HepG2 (cell line): ENCODE results near the gene CAPN15. TPM values are rescaled to one million over a fixed set of nuclear protein-coding genes. Genes with fewer than 3 reads are reported as not detected.

Source experiments
- ATF3 ChIP-seq: sonication (generic); formaldehyde crosslinking; IDR thresholded peaks from 2 replicates; pipeline ENCODE4 v1.4.0; 2020; ENCODE audit warnings: missing genetic modification reagents
- BRCA1 ChIP-seq: sonication (generic); formaldehyde crosslinking; IDR thresholded peaks from 2 replicates; pipeline ENCODE4 v1.4.0; 2020; ENCODE audit warnings: missing genetic modification reagents
- GABPB1 ChIP-seq: IDR thresholded peaks from 2 replicates; pipeline ENCODE4 v1.6.1; 2016; ENCODE audit warnings: mild to moderate bottlenecking, missing genetic modification reagents, moderate library complexity, missing compliant biosample characterization
- HIC2 ChIP-seq: sonication (generic); formaldehyde crosslinking; IDR thresholded peaks from 2 replicates; pipeline ENCODE4 v1.9.0; 2022; ENCODE audit warnings: low read depth, missing genetic modification reagents
- MEIS2 ChIP-seq: sonication (generic); formaldehyde crosslinking; IDR thresholded peaks from 2 replicates; pipeline ENCODE4 v1.9.0; 2021; ENCODE audit warnings: mild to moderate bottlenecking, missing genetic modification reagents
- PBX2 ChIP-seq: IDR thresholded peaks from 2 replicates; pipeline ENCODE4 v1.6.1; 2016; ENCODE audit warnings: control low read depth
- RCOR2 ChIP-seq: IDR thresholded peaks from 2 replicates; pipeline ENCODE4 v1.6.1; 2016; ENCODE audit warnings: missing biosample characterization, missing genetic modification reagents
- SAP130 ChIP-seq: IDR thresholded peaks from 2 replicates; pipeline ENCODE4 v1.6.1; 2016; ENCODE audit warnings: low read depth
- TCF7 ChIP-seq: sonication (generic); IDR thresholded peaks from 2 replicates; pipeline ENCODE4 v1.6.1; 2016; ENCODE audit warnings: antibody characterized with exemption, low read depth
- ZHX1 ChIP-seq: sonication (generic); formaldehyde crosslinking; IDR thresholded peaks from 2 replicates; pipeline ENCODE4 v1.8.1; 2022; ENCODE audit warnings: low read depth, mild to moderate bottlenecking, missing genetic modification reagents
- ZMAT5 ChIP-seq: sonication (generic); formaldehyde crosslinking; IDR thresholded peaks from 2 replicates; pipeline ENCODE4 v1.5.0; 2020; ENCODE audit warnings: mild to moderate bottlenecking, low read depth, missing genetic modification reagents, borderline replicate concordance
- ZNF121 ChIP-seq: sonication (generic); formaldehyde crosslinking; IDR thresholded peaks from 2 replicates; pipeline ENCODE4 v1.5.0; 2020; ENCODE audit warnings: mild to moderate bottlenecking, missing genetic modification reagents
- ZNF333 ChIP-seq: sonication (generic); formaldehyde crosslinking; IDR thresholded peaks from 2 replicates; pipeline ENCODE4 v1.4.0; 2020; ENCODE audit warnings: mild to moderate bottlenecking, missing genetic modification reagents, borderline replicate concordance
- ZNF513 ChIP-seq: sonication (generic); formaldehyde crosslinking; conservative IDR thresholded peaks from 2 replicates; pipeline ENCODE4 v1.5.0; 2020; ENCODE audit warnings: missing genetic modification reagents
- ZNF543 ChIP-seq: sonication (generic); formaldehyde crosslinking; IDR thresholded peaks from 2 replicates; pipeline ENCODE4 v1.4.0; 2020; ENCODE audit warnings: mild to moderate bottlenecking, missing genetic modification reagents
- ZNF710 ChIP-seq: sonication (generic); formaldehyde crosslinking; IDR thresholded peaks from 2 replicates; pipeline ENCODE4 v1.5.0; 2020; ENCODE audit warnings: mild to moderate bottlenecking, missing genetic modification reagents, borderline replicate concordance
- ZNF841 ChIP-seq: sonication (generic); formaldehyde crosslinking; IDR thresholded peaks from 2 replicates; pipeline ENCODE4 v1.8.1; 2023; ENCODE audit warnings: missing genetic modification reagents, borderline replicate concordance
- ZNF883 ChIP-seq: sonication (generic); formaldehyde crosslinking; IDR thresholded peaks from 2 replicates; pipeline ENCODE4 v1.5.1; 2020; ENCODE audit warnings: mild to moderate bottlenecking, missing genetic modification reagents; ENCODE audit errors: not compliant biosample characterization
- polyA plus RNA-seq, 8 experiments: library from polyadenylated mRNA; depleted of rRNA in 3 of 8; stranded (reverse) in 7 of 8; unstranded in 1 of 8; fragments of >200 nt; fragmentation: Illumina TruSeq in 4 of 8; extraction: Trizol in 4 of 8; gene quantifications; 2 replicates each; pipeline versions ENCODE4 v1.2.1 to v1.2.3, GENCODE V29; 2011 to 2016; ENCODE audit warnings: low read depth in 4 of 8, missing spikeins in 1 of 8, mixed read lengths in 1 of 8; ENCODE audit not compliant: insufficient read depth in 1 of 8
- total RNA-seq, 5 experiments: library from RNA; depleted of rRNA; stranded (reverse); fragments of >200 nt; fragmentation: Illumina TruSeq; extraction: Trizol; gene quantifications; 2 replicates each; pipeline ENCODE4 v1.2.3, GENCODE V29; 2016; ENCODE audit warnings: low read depth in 1 of 5

CAPN15 gene
- total and polyA plus RNA-seq, 2 of the 13 experiments (the other 11 are each of a cell fraction or from before 2014, with no cell fraction given): 14.9 to 24.5 TPM

- no peak; the same call in 1 of the 2 replicates for TF ChIP-seq ZNF710 (CRISPR knock-in tag)
- TF ChIP-seq TCF7: peak; percentile 73; the same call in 1 of the 2 replicates
- TF ChIP-seq RCOR2 (CRISPR knock-in tag): peak; percentile 47; the same call in 1 of the 2 replicates
- no peak for TF ChIP-seq ZNF841 (CRISPR knock-in tag)
- no peak for TF ChIP-seq PBX2 (CRISPR knock-in tag)
- TF ChIP-seq ZNF121 (CRISPR knock-in tag): no peak
- TF ChIP-seq ZNF513 (CRISPR knock-in tag): no peak
- no peak for TF ChIP-seq BRCA1
- TF ChIP-seq ATF3 (CRISPR knock-in tag): no peak
- peak; percentile 61 for TF ChIP-seq GABPB1 (CRISPR knock-in tag)
- 0 out of 2 replicates have a peak, but pooled peaks have one; percentile 53 for TF ChIP-seq MEIS2 (CRISPR knock-in tag)
- no peak for TF ChIP-seq ZHX1 (CRISPR knock-in tag)
- peak; percentile 95 for TF ChIP-seq SAP130
- TF ChIP-seq ZNF543: peak; percentile 93
- TF ChIP-seq HIC2 (CRISPR knock-in tag): peak; percentile 90; the same call in 1 of the 2 replicates
- no peak for TF ChIP-seq ZMAT5
- no peak for TF ChIP-seq ZNF333 (CRISPR knock-in tag)
- peak; percentile 32 for TF ChIP-seq ZNF883
These were observed 30.9 kb downstream of the CAPN15 start (continued) for GRCh38 chr16:558298-559020.
